GM23338 (cell line): ENCODE data around the gene POLR3A.

Experiments
- CREB1 ChIP-seq: fragments of 250-450 bp; sonication (Bioruptor Pico); IDR thresholded peaks from 2 replicates; pipeline ENCODE4 v1.5.0; 2020; ENCODE audit warnings: low read depth, mild to moderate bottlenecking, moderate library complexity
- ETS1 ChIP-seq: IDR thresholded peaks from 2 replicates; pipeline ENCODE4 v1.6.1; 2016; ENCODE audit warnings: antibody characterized with exemption
- EZH2 ChIP-seq: fragments of 200-600 bp; sonication (generic); IDR thresholded peaks from one replicate; pipeline ENCODE4 v1.8.0; 2017; ENCODE audit warnings: antibody characterized with exemption, mild to moderate bottlenecking, low read depth; ENCODE audit not compliant: unreplicated experiment
- EZH2phosphoT487 ChIP-seq: fragments of 200-600 bp; sonication (generic); IDR thresholded peaks from one replicate; pipeline ENCODE4 v1.8.1; 2018; ENCODE audit warnings: antibody characterized with exemption; ENCODE audit not compliant: unreplicated experiment
- JUNB ChIP-seq: IDR thresholded peaks from one replicate; pipeline ENCODE4 v1.6.1; 2016; ENCODE audit warnings: antibody characterized with exemption; ENCODE audit not compliant: unreplicated experiment
- NANOG ChIP-seq: IDR thresholded peaks from 2 replicates; pipeline ENCODE4 v1.6.1; 2016; ENCODE audit warnings: antibody characterized with exemption, borderline replicate concordance
- POLR2AphosphoS5 ChIP-seq: IDR thresholded peaks from 2 replicates; pipeline ENCODE4 v1.6.1; 2016; ENCODE audit warnings: antibody characterized with exemption, low read depth
- REST ChIP-seq: IDR thresholded peaks from one replicate; pipeline ENCODE4 v1.6.1; 2018; ENCODE audit warnings: antibody characterized with exemption; ENCODE audit not compliant: unreplicated experiment
- STAT1 ChIP-seq: IDR thresholded peaks from one replicate; pipeline ENCODE4 v1.6.1; 2016; ENCODE audit warnings: antibody characterized with exemption; ENCODE audit not compliant: unreplicated experiment
- ZNF114 ChIP-seq: fragments of 250-450 bp; sonication (Bioruptor Pico); IDR thresholded peaks from 2 replicates; pipeline ENCODE4 v1.5.0; 2020; ENCODE audit warnings: mild to moderate bottlenecking, moderate library complexity
- ZNF331 ChIP-seq: fragments of 250-450 bp; sonication (Bioruptor Pico); IDR thresholded peaks from 2 replicates; pipeline ENCODE4 v1.5.0; 2020; ENCODE audit warnings: low read depth, mild to moderate bottlenecking, moderate library complexity
- ZNF462 ChIP-seq: fragments of 250-450 bp; sonication (Bioruptor Pico); IDR thresholded peaks from 2 replicates; pipeline ENCODE4 v1.5.0; 2020; ENCODE audit warnings: mild to moderate bottlenecking, moderate library complexity
- TF ChIP-seq, protein P1 (sequence below), 2 experiments: fragments of 200-600 bp in 1 of 2; sonication (generic) in 1 of 2; conservative IDR thresholded peaks; 2 replicates each; pipeline versions ENCODE4 v1.5.1 to v1.6.1; 2016 to 2017; ENCODE audit warnings: antibody characterized with exemption in 2 of 2, low read depth in 2 of 2, mild to moderate bottlenecking in 2 of 2, moderate library complexity in 1 of 2

DNA sequence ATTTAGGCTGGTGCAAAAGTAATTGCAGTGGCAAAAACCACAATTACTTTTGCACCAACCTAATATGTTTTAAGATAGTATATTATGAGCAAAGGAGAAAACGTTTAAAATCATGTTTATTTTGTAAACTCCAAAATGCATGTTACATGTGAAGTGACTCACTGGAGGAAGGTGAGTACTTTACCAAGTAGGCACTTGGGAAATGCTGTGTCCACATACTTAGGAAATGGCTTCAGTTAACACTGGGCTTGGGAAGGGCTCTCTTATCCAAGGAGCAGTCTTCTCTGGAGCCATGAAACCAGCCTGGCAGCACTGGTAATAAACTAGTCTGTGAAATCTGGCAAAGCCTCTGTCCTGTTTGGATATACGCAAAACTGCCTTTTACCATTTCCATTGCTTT, 8.8 kb upstream of the POLR3A start:
- TF ChIP-seq NANOG = no peak
- TF ChIP-seq, protein P1, sequence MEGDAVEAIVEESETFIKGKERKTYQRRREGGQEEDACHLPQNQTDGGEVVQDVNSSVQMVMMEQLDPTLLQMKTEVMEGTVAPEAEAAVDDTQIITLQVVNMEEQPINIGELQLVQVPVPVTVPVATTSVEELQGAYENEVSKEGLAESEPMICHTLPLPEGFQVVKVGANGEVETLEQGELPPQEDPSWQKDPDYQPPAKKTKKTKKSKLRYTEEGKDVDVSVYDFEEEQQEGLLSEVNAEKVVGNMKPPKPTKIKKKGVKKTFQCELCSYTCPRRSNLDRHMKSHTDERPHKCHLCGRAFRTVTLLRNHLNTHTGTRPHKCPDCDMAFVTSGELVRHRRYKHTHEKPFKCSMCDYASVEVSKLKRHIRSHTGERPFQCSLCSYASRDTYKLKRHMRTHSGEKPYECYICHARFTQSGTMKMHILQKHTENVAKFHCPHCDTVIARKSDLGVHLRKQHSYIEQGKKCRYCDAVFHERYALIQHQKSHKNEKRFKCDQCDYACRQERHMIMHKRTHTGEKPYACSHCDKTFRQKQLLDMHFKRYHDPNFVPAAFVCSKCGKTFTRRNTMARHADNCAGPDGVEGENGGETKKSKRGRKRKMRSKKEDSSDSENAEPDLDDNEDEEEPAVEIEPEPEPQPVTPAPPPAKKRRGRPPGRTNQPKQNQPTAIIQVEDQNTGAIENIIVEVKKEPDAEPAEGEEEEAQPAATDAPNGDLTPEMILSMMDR (conservative IDR thresholded peaks at IDR 0.05; ENCODE audit: low read depth in 2 of 2) = no peak
- no peak for TF ChIP-seq POLR2AphosphoS5
- TF ChIP-seq STAT1 = no peak
- TF ChIP-seq REST = no peak
- no peak for TF ChIP-seq EZH2
- no peak for TF ChIP-seq CREB1 (CRISPR knock-in tag)
- TF ChIP-seq JUNB = no peak
- TF ChIP-seq ZNF331 (CRISPR knock-in tag) = no peak
- no peak for TF ChIP-seq EZH2phosphoT487
- no peak for TF ChIP-seq ETS1
- TF ChIP-seq ZNF462 = no peak
- no peak for TF ChIP-seq ZNF114 (CRISPR knock-in tag)
